Measurements from ENCODE around the gene SSBP3. TPM values are rescaled to one million over a fixed set of nuclear protein-coding genes. Genes with fewer than 3 reads are reported as not detected.

SSBP3 gene
- total and polyA plus RNA-seq, 2 of the 13 experiments (the other 11 are each of a cell fraction or from before 2014, with no cell fraction given) = 8.5 to 17.6 TPM

GRCh38 chr1:54324251-54325140, 81.7 kb downstream of the SSBP3 start:
- DNase-seq (ENCODE audit: low spot score) = no peak
- Histone ChIP-seq H3K4me3 (replicated peaks in 1 of 3; ENCODE audit: insufficient read depth in 1 of 3, low read depth in 2 of 3, low read length in 3 of 3) (no peak overlapping the region), H3K27me3 (ENCODE audit: control insufficient read depth in 1 of 2, insufficient read depth in 2 of 2, low read length in 2 of 2) (no peaks in the 10 kb centered on the region), H3K9ac (ENCODE audit: insufficient read depth, low read depth, low read length) (no peak overlapping the region), H4K20me1 (ENCODE audit: insufficient read depth, low read length) (0 out of 2 replicates have a peak, but pooled peaks cover 5% of the 10 kb centered on the region), H3K79me2 (ENCODE audit: insufficient read depth, low read length) (peaks cover 11% of the 10 kb centered on the region), H3K4me1 (ENCODE audit: insufficient read depth, low read length) (peaks cover 35% of the 10 kb centered on the region), H3K4me2 (ENCODE audit: low read depth, low read length) (no peak overlapping the region), H2AFZ (ENCODE audit: low read length) (no peak overlapping the region), H3K27ac (ENCODE audit: extremely low read length, insufficient read depth, low read length) (no peak overlapping the region), H3K36me3 (replicated peaks in 1 of 2; ENCODE audit: control insufficient read depth in 1 of 2, insufficient read depth in 2 of 2, low read length in 2 of 2) (0 out of 5 replicates have a peak, but pooled peaks cover 2 to 3% of the 10 kb centered on the region in 2 experiments), H3K9me3 (ENCODE audit: low read length) (no peaks in the 10 kb centered on the region)
- 97% methylated on average over 17 of the region's 19 CpGs for WGBS (ENCODE audit: low lambda C conversion rate)
- ChIA-PET POLR2A (no interaction called here), CTCF (ENCODE audit: low intra/inter-chr PET ratio, low total read pairs) (no interaction called here)
- TF ChIP-seq MBNL3 (CRISPR knock-in tag; conservative IDR thresholded peaks at IDR 0.05) = no peak
- no peak for TF ChIP-seq ZFY (CRISPR knock-in tag; IDR thresholded peaks at IDR 0.05)
- TF ChIP-seq ARNTL (CRISPR knock-in tag; IDR thresholded peaks at IDR 0.05) = no peak
- no peak for TF ChIP-seq ZNF782 (CRISPR knock-in tag; IDR thresholded peaks at IDR 0.05; ENCODE audit: borderline replicate concordance)
- TF ChIP-seq ZNF550 (CRISPR knock-in tag; IDR thresholded peaks at IDR 0.05; ENCODE audit: borderline replicate concordance) = no peak
- no peak for TF ChIP-seq DNMT3B (CRISPR knock-in tag; conservative IDR thresholded peaks at IDR 0.05)
- no peak for TF ChIP-seq TBP (CRISPR knock-in tag; IDR thresholded peaks at IDR 0.05)
- TF ChIP-seq ARID5B (CRISPR knock-in tag; IDR thresholded peaks at IDR 0.05) = no peak
- TF ChIP-seq RBFOX2 (IDR thresholded peaks at IDR 0.05; ENCODE audit: low read depth, low read length) = no peak
- no peak for TF ChIP-seq ZNF121 (CRISPR knock-in tag; IDR thresholded peaks at IDR 0.05)
- in situ Hi-C loops (cut with HindIII; ENCODE audit: extremely low pct_ligation_motif_present, low pct_unique_long_range_greater_than_20kb) = loop anchor here (5.0 kb wide), 1 partner anchor 83 kb away; the partner anchor contains the start of gene SSBP3
- no peak for FAIRE-seq
- intact Hi-C loops (cut with micrococcal nuclease; ENCODE audit: unreplicated experiment) = no loop called here
- no peak for ATAC-seq
- BruUV-seq (replicated peaks) = no TSS peak
